GM23338 (cell line): ENCODE data around the gene OCIAD2.

Experiments used
- CREB1 ChIP-seq: fragments of 250-450 bp; sonication (Bioruptor Pico); IDR thresholded peaks from 2 replicates; pipeline ENCODE4 v1.5.0; 2020; ENCODE audit warnings: low read depth, mild to moderate bottlenecking, moderate library complexity
- EZH2 ChIP-seq: fragments of 200-600 bp; sonication (generic); IDR thresholded peaks from one replicate; pipeline ENCODE4 v1.8.0; 2017; ENCODE audit warnings: antibody characterized with exemption, mild to moderate bottlenecking, low read depth; ENCODE audit not compliant: unreplicated experiment
- EZH2phosphoT487 ChIP-seq: fragments of 200-600 bp; sonication (generic); IDR thresholded peaks from one replicate; pipeline ENCODE4 v1.8.1; 2018; ENCODE audit warnings: antibody characterized with exemption; ENCODE audit not compliant: unreplicated experiment
- NANOG ChIP-seq: IDR thresholded peaks from 2 replicates; pipeline ENCODE4 v1.6.1; 2016; ENCODE audit warnings: antibody characterized with exemption, borderline replicate concordance
- POLR2AphosphoS5 ChIP-seq: IDR thresholded peaks from 2 replicates; pipeline ENCODE4 v1.6.1; 2016; ENCODE audit warnings: antibody characterized with exemption, low read depth
- STAT1 ChIP-seq: IDR thresholded peaks from one replicate; pipeline ENCODE4 v1.6.1; 2016; ENCODE audit warnings: antibody characterized with exemption; ENCODE audit not compliant: unreplicated experiment
- TF ChIP-seq, protein P1 (sequence below), 2 experiments: fragments of 200-600 bp in 1 of 2; sonication (generic) in 1 of 2; conservative IDR thresholded peaks; 2 replicates each; pipeline versions ENCODE4 v1.5.1 to v1.6.1; 2016 to 2017; ENCODE audit warnings: antibody characterized with exemption in 2 of 2, low read depth in 2 of 2, mild to moderate bottlenecking in 2 of 2, moderate library complexity in 1 of 2
- TF ChIP-seq, protein P2 (sequence below): IDR thresholded peaks from one replicate; pipeline ENCODE4 v1.6.1; 2018; ENCODE audit warnings: antibody characterized with exemption; ENCODE audit not compliant: unreplicated experiment

DNA sequence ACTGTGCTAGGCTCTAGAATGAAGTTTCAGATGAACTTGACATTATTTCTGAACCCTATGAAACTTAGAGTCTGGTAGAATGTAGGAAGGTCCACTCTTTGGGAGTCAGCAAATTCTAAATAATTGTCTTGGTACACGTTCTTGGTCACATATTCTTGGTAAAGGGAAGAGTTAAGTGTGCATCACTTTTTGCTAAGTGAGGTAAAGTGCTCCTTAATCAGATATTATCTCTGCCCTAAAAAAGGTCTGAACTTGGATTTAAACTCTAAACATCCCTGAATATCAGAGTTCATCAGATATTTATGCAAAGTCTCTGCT, 7.2 kb downstream of the OCIAD2 start:
- TF ChIP-seq, protein P1, sequence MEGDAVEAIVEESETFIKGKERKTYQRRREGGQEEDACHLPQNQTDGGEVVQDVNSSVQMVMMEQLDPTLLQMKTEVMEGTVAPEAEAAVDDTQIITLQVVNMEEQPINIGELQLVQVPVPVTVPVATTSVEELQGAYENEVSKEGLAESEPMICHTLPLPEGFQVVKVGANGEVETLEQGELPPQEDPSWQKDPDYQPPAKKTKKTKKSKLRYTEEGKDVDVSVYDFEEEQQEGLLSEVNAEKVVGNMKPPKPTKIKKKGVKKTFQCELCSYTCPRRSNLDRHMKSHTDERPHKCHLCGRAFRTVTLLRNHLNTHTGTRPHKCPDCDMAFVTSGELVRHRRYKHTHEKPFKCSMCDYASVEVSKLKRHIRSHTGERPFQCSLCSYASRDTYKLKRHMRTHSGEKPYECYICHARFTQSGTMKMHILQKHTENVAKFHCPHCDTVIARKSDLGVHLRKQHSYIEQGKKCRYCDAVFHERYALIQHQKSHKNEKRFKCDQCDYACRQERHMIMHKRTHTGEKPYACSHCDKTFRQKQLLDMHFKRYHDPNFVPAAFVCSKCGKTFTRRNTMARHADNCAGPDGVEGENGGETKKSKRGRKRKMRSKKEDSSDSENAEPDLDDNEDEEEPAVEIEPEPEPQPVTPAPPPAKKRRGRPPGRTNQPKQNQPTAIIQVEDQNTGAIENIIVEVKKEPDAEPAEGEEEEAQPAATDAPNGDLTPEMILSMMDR (conservative IDR thresholded peaks at IDR 0.05; ENCODE audit: low read depth in 2 of 2): no peak
- TF ChIP-seq, protein P2, sequence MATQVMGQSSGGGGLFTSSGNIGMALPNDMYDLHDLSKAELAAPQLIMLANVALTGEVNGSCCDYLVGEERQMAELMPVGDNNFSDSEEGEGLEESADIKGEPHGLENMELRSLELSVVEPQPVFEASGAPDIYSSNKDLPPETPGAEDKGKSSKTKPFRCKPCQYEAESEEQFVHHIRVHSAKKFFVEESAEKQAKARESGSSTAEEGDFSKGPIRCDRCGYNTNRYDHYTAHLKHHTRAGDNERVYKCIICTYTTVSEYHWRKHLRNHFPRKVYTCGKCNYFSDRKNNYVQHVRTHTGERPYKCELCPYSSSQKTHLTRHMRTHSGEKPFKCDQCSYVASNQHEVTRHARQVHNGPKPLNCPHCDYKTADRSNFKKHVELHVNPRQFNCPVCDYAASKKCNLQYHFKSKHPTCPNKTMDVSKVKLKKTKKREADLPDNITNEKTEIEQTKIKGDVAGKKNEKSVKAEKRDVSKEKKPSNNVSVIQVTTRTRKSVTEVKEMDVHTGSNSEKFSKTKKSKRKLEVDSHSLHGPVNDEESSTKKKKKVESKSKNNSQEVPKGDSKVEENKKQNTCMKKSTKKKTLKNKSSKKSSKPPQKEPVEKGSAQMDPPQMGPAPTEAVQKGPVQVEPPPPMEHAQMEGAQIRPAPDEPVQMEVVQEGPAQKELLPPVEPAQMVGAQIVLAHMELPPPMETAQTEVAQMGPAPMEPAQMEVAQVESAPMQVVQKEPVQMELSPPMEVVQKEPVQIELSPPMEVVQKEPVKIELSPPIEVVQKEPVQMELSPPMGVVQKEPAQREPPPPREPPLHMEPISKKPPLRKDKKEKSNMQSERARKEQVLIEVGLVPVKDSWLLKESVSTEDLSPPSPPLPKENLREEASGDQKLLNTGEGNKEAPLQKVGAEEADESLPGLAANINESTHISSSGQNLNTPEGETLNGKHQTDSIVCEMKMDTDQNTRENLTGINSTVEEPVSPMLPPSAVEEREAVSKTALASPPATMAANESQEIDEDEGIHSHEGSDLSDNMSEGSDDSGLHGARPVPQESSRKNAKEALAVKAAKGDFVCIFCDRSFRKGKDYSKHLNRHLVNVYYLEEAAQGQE: no peak
- no peak for TF ChIP-seq EZH2
- no peak for TF ChIP-seq EZH2phosphoT487
- no peak for TF ChIP-seq CREB1
- TF ChIP-seq STAT1: no peak
- no peak for TF ChIP-seq NANOG
- TF ChIP-seq POLR2AphosphoS5: no peak
